Kidney tubule cell (primary cell): ENCODE data around the gene SPTAN1.
A peak's percentile ranks its signal among the peaks of the same experiment; 100 is the strongest.
"Not testable (repeated sequence)": the region's sequence is repeated elsewhere in the genome, so short reads cannot be mapped to it uniquely, and the experiment has no call there.

Source experiments
- DNase-seq: peaks from one replicate; pipeline ENCODE4 v3.0.0-alpha.2; 2018; ENCODE audit warnings: low spot score

Gene SPTAN1

DNA sequence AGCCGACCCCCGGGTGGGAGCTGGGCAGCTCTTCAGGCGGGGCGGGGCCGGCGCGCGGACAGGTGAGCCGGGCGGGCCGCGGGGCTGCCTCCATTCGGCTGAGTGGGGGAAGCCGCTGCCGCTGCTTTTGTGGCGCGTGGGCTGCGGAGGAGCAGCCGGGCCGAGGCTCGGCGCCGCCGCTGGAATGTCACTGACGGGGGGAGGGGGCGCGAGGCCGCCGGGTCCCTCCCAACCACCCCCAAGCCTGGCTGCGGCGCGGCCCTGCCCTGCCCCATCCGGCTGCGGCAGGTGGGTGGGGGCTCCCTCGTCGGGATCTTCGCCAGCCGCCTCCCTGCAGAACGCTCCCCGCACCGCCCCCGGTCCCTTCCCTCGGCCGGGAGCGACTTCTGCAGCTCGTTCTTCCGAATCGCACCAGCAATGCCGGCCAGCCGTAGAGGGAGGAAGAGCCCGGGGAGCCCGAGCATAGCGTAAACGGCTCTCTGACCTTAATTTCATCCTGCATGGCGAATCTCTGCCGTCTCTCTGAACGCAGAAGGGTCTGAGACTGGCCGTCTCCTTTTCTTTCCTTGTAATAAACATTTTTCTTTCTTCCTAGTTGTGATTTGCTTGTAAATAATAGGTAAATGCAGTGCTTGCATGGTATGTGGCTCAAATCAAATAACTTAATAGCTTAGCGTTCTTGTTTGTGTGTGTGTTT, 505 bp downstream of the SPTAN1 start:
- DNase-seq = peak; percentile 45

DNA sequence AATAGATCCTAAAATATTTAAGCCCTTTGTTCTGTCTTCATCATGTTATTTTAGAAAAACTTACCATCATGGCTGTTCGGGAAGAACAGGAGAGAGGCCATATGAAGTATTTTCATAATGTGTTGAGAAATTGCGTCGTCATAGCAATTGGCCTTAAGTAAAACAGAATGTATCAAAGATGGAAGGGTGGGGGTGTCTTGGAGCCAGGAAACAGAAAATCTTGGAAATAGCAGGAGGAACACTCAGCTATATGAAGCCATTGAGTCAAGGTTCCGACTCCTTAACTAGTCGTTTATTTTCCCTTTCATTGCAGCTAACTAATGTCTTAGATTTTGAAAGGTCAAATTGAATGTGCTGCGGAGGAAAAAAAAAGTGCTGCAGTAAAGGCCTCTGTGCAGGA, 1.3 kb downstream of the SPTAN1 start:
- peak; percentile 60 for DNase-seq

DNA sequence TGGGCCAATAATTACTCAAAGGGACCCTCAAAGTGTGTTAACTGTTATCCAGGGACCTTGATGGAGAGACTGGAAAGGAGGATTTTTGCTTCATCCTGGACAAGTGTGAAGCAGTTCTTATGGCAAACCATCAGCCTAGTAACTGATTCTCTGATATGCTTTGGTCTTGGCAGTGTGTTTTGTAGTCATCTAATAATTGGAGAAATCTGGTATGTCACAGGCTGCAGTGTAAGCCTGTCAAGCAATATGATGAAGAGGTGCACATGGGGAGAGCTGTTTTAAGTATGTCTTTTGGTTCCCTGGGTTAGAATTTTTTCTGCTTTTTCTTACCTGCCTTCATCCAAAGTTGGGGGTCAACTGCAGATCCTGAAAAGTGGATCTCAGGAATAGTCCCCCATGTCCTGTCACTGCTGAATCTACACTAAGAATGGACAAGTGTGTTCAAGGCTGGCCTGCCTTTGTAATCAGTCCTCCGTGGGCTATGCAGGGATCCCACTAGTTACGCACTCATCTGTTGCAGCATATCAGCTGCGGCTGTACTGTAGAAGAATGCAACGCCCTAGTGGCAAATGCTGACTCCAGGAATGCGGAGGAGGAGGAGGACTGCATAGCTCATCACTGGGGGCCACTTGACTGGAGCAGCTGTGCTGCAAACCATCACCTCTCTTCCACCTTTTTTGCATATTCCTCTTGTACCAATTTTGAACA, 1.9 kb downstream of the SPTAN1 start:
- peak; percentile 91 for DNase-seq

DNA sequence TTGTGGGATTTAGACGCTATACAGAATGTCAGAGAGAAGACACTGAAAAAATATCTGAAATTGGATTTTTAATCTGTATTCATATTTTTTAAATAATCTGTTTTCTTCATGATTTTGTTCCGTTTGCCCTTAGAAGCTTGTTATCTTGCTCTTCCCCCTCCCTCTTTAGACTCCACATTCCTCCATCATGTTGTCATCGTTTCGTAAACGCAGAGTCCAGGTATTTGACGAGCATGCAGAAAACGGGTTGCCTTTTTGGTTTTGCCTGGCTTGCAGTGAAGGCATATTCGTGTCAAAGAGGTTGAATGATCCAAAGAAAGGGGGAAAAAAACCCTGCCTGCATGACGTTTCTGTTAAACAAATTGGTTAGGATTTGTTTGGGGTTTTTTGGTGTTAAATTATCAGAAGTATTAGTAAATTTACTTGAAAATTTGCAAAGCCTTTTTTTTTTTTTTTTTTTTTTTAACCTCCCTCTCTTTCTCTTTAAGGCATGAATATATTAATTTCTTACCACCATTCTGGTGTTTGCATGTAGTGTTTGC, 2.9 kb downstream of the SPTAN1 start:
- DNase-seq = peak; percentile 83

DNA sequence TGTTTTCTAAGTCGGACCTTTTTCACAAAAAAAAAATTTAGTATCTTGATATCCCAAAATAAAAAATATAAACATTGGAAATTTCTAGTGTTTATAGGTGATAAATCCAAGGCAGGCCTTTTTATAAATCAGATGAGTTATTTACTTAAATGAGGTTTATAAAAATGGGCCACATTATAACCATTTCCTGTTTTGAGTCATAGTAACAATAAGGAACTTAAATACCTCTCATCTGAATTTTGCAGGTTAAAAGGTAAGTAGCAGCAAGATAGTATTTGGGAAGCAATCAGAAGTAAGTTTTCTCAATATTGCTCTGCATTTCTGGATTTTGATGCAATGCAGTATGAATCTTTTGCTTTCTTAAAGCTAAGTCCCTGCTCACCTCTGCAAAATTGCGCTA, 3.9 kb downstream of the SPTAN1 start:
- DNase-seq = peak; percentile 38

DNA sequence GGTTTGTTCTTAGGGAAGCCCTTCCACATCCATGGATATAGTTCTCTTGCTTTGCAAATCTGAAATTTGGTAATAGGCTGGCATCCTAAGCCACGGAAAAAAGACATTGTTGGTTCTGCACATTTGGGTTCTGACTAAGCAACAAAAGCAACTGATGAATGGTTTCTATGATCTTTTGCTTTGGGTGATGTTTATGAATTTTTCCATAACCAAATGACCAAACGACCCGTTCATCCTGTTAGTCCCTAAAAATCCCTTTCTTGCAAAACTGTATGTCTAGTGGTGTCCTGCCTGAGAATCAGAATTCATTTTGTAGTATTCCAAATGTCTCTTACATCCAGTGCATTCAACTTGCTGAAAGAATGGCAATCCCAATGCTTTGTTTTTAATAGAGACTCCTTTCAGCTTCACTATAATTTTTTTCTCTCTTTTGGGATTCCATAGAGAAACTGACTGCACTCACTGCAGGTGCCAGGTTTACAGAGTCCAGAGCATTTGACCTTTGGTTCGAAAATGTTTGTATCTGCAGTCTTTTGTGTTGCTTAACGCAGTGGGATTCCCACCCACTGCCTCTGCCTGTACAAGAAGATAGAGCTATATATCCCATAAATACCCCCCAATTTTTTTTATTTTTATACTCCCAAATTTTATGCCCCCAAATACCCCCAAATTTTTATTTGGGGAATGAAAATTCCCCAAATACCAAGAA, 4.7 kb downstream of the SPTAN1 start:
- no peak for DNase-seq

DNA sequence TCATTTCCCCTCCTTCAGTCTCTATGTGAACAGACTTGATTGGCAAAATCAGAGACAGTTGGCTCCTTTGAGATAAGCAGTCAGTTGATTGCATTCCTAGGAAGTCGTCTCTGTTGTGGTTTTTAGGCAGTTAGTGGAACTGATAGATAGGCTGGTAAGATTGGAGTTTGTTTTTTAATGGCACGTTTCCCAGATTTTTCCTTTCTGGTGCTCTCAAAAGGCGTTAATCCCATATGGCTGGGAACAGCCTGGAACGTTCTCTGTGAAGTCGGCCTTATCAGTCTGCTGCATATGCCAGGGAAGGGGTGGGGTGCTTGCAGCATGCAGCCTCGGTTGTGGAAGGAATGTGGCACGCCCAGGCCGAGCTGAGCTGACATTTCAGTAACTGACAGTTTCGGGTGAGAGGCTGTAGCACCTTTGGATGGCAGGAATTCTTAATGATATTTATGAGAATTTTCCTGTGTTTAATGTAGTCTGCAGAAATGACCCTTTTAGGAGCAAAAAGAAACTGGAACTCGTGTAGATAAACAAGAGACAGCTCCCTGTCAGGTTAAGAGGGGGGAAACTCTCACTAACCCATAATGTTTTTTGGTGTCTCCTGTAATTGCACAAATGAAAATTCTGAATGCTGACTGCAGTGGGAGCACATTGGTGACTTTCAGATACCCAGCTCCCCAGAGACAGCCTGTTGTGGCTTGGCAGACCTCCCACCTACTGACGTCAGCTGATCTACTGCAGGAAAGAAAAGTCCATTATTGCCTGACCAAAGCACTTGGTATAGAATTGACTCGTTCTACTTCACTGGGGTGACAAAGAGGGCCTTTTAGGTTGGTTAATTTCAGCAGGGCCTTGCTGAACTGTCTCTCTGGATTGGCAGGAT, 6.3 kb downstream of the SPTAN1 start:
- DNase-seq = peak; percentile 86

DNA sequence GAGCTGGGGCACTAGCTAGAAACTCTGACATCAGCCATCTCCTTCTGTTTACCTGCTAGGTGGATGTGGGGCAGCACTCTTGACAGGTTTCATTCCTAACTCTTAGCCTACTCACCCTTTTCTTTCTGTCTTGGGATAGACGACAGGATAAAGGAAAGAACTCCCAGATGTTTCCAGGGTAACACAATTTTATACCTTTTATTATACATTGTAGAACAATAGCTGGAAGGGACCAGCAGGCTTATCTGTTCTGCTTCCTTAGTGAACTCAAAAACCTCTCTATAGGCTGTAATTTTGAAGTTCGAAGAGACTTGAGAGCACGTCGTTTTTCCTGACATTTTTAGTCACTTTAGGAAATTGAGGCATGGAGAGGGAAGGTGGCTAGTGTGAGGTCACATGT, 13.2 kb downstream of the SPTAN1 start:
- DNase-seq = no peak

DNA sequence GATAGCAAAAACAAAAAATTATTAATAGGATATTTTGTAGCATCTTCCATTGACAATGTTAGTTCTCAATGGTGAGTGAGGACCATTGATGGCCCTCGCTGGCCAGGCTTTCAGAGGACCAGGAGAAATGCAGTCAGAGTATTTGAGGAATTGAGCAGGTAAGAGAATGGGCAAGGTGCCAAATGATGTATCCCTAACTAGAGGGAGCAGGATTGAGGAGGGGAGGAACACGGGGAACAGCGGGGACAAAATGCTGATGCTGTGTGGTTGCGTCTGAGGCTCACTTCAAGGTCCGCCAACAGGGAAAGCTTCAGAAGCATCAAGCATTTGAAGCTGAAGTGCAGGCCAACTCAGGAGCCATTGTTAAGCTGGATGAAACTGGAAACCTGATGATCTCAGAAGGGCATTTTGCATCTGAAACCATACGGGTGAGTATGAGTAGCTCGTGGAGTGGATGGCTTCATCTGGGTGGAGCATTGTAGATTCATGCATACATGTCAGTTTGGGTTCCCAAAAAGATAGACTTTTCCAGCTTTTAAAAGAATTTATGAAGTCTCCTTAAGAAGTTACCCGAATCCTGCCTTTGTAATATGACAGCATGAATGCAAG, 16.2 kb downstream of the SPTAN1 start:
- no peak for DNase-seq

DNA sequence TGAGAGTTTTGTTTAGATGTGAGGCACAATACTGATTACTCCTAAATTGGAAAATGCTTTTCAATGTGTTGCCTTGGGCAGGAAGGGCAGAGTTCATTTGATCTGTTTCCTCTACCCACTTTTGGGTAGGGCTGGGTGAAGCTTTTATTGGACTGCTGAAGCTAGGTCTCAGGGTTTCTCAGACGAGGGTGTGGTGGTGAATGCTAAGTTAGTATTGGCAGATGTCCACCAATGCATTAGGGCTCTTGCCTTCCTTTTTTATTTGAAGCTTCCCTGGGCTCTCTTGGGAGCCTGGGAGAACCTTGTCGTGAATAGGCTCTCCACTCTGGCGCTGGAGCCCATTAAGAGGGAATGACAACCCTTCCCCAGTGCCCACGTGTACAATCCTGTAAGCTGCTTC, 23.1 kb downstream of the SPTAN1 start:
- no peak for DNase-seq

DNA sequence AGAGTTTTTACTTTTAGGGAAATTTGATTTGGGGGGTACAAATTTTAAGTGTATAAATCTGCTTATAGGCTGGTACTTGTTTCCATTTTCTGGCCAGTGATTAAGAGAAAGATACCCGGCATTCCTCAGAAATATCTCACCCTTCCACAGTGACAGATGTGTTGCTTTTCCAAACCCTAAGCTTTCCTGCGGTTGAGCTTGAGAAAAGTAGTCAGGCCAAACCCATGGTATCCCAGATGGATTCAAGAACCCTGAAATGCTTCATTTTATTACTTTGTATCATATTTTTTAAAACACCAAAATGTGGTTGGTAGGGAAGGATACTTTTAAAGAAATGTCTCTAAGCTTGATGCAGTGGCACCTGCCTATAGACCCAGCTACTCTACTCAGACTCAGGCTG, 23.5 kb downstream of the SPTAN1 start:
- DNase-seq = no peak

DNA sequence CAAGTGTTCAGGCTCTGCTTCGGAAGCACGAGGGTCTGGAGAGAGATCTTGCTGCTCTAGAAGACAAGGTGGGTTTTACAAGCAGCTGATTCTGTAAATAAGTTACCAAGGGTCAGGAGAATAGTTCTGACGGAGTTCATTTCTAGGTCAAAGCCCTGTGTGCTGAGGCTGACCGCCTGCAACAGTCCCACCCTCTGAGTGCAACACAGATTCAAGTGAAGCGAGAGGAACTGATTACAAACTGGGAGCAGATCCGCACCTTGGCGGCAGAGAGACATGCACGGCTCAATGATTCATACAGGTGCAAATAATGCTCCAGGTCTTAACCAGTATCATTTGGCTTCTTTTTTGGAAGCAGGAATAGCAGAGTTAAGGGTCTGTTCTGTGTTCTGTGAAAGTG, 24.8 kb downstream of the SPTAN1 start:
- DNase-seq = no peak

DNA sequence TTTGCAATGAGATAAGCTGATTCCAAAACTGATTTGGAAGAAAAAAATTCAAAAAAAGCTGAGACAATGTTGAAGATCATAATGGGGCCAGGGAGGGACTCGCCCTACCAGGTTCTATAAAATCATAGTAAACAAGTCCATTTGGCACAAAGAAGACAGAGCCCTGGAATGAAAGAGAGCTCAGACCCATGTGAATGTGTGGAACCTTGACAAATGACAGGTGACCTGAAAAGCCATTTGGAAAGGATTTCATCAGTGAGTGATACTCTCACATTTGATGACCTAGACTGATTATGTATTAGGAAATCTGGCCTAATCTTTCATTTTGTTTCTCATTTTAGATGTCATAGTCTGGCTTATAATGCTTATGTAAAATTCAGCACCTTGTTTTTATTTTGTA, 26.8 kb downstream of the SPTAN1 start:
- no peak for DNase-seq

DNA sequence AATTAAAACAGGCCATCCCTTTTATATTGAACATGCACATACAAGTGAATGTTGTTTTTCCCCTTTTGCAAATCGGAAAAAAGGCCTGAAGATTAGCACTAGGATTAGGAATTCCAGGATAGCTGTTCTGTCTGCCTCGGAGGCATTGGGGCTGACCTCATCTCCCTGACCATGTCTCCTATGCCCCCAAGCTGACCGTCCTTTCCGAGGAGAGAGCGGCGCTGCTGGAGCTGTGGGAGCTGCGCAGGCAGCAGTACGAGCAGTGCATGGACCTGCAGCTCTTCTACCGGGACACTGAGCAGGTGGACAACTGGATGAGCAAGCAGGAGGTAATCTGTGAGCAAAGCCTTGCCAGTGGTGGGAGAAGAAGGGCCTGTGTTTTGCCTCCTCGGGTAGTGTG, 28.3 kb downstream of the SPTAN1 start:
- no peak for DNase-seq

DNA sequence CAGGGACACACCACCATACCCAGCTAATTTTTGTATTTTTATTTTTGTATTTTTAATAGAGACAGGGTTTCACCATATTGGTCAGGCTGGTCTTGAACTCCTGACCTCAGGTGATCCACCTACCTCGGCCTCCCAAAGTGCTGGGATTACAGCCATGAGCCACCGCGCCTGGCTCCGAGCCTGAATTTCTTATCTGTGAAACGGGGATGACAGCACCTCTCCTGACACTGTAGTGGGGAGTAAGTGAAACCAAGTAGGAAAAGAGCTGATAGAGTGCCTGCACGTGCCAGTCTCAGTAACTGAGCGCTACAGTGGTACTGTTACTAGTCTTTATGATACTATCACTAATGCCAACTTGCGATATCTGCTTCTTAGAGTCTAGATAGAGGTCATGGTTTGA, 32.8 kb downstream of the SPTAN1 start:
- not testable (repeated sequence) for DNase-seq

DNA sequence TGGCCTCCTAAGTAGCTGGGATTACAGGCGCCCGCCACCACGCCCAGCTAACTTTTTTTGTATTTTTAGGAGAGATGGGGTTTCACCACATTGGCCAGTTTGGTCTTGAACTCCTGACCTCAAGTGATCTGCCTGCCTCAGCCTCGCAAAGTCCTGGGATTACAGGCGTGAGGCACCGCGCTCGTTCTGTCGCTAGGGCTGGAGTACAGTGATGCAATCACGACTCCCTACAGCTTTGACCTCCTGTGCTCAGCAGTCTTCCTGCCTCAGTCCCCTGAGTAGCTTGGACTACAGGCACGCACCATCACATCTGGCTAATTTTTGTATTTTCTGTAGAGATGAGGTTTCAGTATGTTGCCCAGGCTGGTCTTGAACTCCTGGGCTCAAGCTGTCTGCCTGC, 34.5 kb downstream of the SPTAN1 start:
- not testable (repeated sequence) for DNase-seq

DNA sequence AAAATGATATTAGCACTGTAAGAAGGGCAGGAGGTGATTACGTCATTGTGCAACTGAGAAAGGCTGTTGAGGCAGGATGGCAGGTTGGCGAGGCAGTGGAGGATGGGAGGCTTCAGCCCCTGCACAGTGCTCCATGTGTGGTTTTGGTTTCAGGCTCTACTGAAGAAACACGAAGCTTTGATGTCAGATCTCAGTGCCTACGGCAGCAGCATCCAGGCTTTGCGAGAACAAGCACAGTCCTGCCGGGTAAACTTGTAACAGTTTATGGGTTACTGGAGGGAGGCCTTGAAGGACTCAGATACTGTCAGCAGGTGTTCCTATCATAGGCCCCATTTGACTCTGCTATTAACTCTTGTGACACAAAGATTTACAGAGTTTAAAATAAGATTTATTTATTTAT, 35.1 kb downstream of the SPTAN1 start:
- no peak for DNase-seq

DNA sequence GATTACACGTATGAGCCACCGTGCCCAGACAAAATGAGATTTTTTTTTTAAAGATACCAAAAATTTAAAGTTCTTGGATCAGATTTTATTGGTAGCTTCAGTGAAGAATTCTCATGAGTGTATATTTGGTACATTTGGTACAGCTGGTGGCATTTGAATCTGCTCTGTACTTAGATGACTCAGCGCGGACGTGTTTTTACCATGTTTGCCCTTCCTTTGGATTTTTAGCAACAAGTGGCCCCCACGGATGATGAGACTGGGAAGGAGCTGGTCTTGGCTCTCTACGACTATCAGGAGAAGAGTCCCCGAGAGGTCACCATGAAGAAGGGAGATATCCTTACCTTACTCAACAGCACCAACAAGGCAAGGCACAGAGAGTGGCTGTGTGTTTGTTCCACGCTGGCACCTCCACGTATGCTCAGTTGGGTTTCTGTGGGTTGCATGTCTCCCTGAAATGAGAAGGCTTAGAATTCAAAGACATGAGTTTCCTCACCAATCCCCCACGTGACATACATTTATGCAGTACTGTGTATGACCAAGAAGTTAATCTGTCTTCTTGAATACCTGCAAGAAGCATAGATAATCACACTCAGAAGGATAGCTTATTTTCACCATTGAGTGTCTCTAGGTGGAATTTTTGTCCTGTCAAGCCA, 36.3 kb downstream of the SPTAN1 start:
- no peak for DNase-seq

DNA sequence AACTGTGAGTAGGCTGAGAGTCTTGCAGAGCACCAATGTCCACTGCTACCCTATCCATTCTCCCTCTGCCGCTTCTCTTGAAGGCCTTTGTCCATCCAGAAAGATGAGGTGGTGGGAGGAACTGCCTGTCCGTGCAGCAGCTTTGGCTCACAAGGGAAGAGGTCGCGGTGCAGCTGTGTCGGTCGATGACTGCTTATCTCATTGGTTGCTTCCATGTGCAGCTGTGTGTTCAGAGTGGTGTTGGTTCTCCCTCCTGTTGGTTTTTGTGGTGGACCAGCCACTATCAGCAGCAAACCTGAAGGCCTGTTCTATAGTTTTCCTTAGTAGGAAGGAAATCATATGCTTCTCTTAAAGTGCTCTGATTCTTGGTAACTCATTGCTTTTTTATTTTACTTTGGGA, 40.7 kb downstream of the SPTAN1 start:
- no peak for DNase-seq

DNA sequence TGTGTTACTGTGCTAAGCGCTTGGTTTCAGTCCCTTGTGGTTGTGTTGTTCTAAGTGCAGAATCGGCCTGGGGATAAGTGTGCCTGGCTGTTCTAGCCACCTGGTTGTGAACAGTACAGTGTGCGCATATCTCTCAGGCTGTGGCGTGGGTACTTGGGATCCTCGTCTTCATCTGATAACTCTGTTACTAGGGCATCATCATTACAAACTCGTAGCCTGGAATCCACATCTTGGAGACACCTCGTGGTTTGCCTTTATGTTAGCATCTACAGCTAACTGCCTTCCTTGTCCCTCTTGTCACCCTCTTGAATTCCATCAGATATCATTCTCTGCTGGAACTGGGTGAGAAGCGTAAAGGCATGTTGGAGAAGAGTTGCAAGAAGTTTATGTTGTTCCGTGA, 41.5 kb downstream of the SPTAN1 start:
- DNase-seq = no peak

DNA sequence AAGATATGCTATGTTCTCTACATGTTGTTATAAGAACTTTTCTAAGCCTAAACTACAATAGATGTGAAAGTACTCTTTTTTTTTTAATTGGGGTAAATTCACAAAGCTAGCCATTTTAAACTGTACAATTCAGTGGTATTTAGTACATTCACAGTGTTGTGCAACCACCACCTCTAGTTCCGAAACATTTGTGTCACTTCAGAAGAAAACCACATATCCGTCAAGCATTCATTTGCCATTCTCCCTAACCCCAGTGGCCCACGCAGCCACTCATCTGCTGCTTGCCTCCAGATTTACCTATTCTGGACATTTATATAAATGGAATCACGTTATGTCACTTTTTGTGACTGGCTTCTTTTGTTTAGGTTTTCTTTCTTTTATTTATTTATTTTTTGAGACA, 43.1 kb downstream of the SPTAN1 start:
- no peak for DNase-seq
